PFSK-1 (cell line): ENCODE results near the gene UNC93B1.

ENCODE experiments used
- FOXP2 ChIP-seq: optimal IDR thresholded peaks from 2 replicates; pipeline ENCODE3; 2011; ENCODE audit warnings: borderline replicate concordance, control low read depth, inconsistent platforms; ENCODE audit not compliant: insufficient read depth; ENCODE audit errors: extremely low read length, extremely low read depth
- POLR2AphosphoS5 ChIP-seq: IDR thresholded peaks from 2 replicates; pipeline ENCODE4 v1.6.1; 2012; ENCODE audit warnings: low read depth, mild to moderate bottlenecking, control low read depth, low read length, moderate library complexity
- TAF1 ChIP-seq: IDR thresholded peaks from 2 replicates; pipeline ENCODE4 v1.6.1; 2012; ENCODE audit warnings: low read length, control low read depth, borderline replicate concordance; ENCODE audit not compliant: insufficient read depth
- TF ChIP-seq, protein P1 (sequence below), 2 experiments: IDR thresholded peaks; 2 replicates each; pipeline versions ENCODE4 v1.6.1 to v1.8.0; 2011 to 2012; ENCODE audit warnings: low read depth in 2 of 2, low read length in 2 of 2, control low read depth in 1 of 2, inconsistent platforms in 1 of 2, mild to moderate bottlenecking in 1 of 2, moderate library complexity in 1 of 2; ENCODE audit not compliant: insufficient read depth in 1 of 2

DNA sequence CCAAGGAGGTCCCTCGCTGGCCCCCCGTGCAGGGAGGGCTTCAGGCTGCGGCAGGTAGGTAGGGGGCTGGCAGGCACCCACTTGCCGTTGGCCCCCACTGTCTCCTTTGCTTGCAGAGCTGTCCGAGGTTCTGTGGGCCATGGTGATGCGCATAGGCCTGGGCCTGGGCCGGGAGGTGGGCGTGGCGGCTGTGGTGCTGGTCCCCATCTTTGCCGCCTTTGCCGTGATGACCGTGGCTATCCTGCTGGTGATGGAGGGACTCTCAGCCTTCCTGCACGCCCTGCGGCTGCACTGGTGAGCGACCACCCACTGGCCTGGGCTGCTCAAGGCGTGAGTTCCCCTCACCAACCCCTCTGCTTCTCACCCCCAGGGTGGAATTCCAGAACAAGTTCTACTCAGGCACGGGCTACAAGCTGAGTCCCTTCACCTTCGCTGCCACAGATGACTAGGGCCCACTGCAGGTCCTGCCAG lies 46.5 kb upstream of the UNC93B1 start:
- TF ChIP-seq, protein P1, sequence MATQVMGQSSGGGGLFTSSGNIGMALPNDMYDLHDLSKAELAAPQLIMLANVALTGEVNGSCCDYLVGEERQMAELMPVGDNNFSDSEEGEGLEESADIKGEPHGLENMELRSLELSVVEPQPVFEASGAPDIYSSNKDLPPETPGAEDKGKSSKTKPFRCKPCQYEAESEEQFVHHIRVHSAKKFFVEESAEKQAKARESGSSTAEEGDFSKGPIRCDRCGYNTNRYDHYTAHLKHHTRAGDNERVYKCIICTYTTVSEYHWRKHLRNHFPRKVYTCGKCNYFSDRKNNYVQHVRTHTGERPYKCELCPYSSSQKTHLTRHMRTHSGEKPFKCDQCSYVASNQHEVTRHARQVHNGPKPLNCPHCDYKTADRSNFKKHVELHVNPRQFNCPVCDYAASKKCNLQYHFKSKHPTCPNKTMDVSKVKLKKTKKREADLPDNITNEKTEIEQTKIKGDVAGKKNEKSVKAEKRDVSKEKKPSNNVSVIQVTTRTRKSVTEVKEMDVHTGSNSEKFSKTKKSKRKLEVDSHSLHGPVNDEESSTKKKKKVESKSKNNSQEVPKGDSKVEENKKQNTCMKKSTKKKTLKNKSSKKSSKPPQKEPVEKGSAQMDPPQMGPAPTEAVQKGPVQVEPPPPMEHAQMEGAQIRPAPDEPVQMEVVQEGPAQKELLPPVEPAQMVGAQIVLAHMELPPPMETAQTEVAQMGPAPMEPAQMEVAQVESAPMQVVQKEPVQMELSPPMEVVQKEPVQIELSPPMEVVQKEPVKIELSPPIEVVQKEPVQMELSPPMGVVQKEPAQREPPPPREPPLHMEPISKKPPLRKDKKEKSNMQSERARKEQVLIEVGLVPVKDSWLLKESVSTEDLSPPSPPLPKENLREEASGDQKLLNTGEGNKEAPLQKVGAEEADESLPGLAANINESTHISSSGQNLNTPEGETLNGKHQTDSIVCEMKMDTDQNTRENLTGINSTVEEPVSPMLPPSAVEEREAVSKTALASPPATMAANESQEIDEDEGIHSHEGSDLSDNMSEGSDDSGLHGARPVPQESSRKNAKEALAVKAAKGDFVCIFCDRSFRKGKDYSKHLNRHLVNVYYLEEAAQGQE (IDR thresholded peaks at IDR 0.05; ENCODE audit: insufficient read depth in 1 of 2, low read depth in 2 of 2, low read length in 2 of 2): no peak
- TF ChIP-seq TAF1 (no peak), POLR2AphosphoS5 (no peak), FOXP2 (no peak)
